Naive B cell (primary cell): Measurements from ENCODE around the gene NPPA. TPM values are rescaled to one million over a fixed set of nuclear protein-coding genes. Genes with fewer than 3 reads are reported as not detected.

Source experiments
- ATAC-seq, 2 donors: fragments of 150-1000 bp; cut with Tn5 transposase; 2 replicates each; pipeline ENCODE4 v1.10.0; 2021; ENCODE audit warnings: low read depth in 2 of 2, mild to moderate bottlenecking in 2 of 2, moderate library complexity in 2 of 2
- DNase-seq: peaks from one replicate; pipeline ENCODE4 v3.0.0; 2022
- H3K27ac Mint-ChIP-seq, 6 donors: one replicate each; pipeline ENCODE4 v1.8.0; 2020 to 2022; ENCODE audit warnings: mild to moderate bottlenecking in 6 of 6, mixed read lengths in 6 of 6, moderate library complexity in 5 of 6, inconsistent platforms in 2 of 6
- H3K27me3 Mint-ChIP-seq, 3 donors: one replicate each; pipeline ENCODE4 v1.8.0; 2021 to 2022; ENCODE audit warnings: mixed read lengths in 3 of 3, mild to moderate bottlenecking in 1 of 3
- H3K36me3 Mint-ChIP-seq, 2 donors: one replicate each; pipeline ENCODE4 v1.8.0; 2020 to 2022; ENCODE audit warnings: mixed read lengths in 2 of 2, inconsistent platforms in 1 of 2, mild to moderate bottlenecking in 1 of 2
- H3K4me1 Mint-ChIP-seq, 3 donors: one replicate each; pipeline ENCODE4 v1.8.0; 2020 to 2022; ENCODE audit warnings: mixed read lengths in 3 of 3, inconsistent platforms in 1 of 3, mild to moderate bottlenecking in 1 of 3, moderate library complexity in 1 of 3
- H3K4me3 Mint-ChIP-seq, 8 donors: one replicate each; pipeline ENCODE4 v1.8.0; 2020 to 2022; ENCODE audit warnings: mild to moderate bottlenecking in 8 of 8, mixed read lengths in 8 of 8, moderate library complexity in 8 of 8, inconsistent platforms in 2 of 8
- H3K9me3 Mint-ChIP-seq, 7 donors: one replicate each; pipeline ENCODE4 v1.8.0; 2020 to 2022; ENCODE audit warnings: mixed read lengths in 7 of 7, mild to moderate bottlenecking in 5 of 7, inconsistent platforms in 2 of 7, moderate library complexity in 1 of 7
- polyA plus RNA-seq, 6 donors: library from polyadenylated mRNA; unstranded; fragments of 300-500 nt; fragmentation: Illumina TruSeq; gene quantifications; one replicate each; pipeline ENCODE4 v1.2.3, GENCODE V29; 2021; ENCODE audit warnings: low read depth in 6 of 6

Gene NPPA
- polyA plus RNA-seq, 6 donors from 2014 or later, result not detected

- Mint-ChIP-seq H3K27ac (no peak overlapping the region), H3K36me3 (no peaks in the 10 kb centered on the region), H3K9me3 (peaks cover 0 to 1% (median 0%) of the 10 kb centered on the region in 7 donors), H3K4me1 (no peaks in the 10 kb centered on the region), H3K4me3 (no peak overlapping the region), H3K27me3 (peaks cover 14 to 44% (median 23%) of the 10 kb centered on the region in 3 donors)
- ATAC-seq, result no peak
- no peak for DNase-seq
Measured at GRCh38 chr1:11868331-11868980, 20.9 kb upstream of the NPPA start.

GRCh38 chr1:11862890-11863289 is 15.3 kb upstream of the NPPA start:
- Mint-ChIP-seq H3K36me3 (no peaks in the 10 kb centered on the region), H3K27me3 (peaks cover 40 to 64% (median 41%) of the 10 kb centered on the region in 3 donors), H3K27ac (no peak overlapping the region)

GRCh38 chr1:11860587-11860986 is 13.0 kb upstream of the NPPA start:
- peaks cover 44 to 70% (median 47%) of the 10 kb centered on the region in 3 donors for H3K27me3 Mint-ChIP-seq

More at GRCh38 chr1:11862890-11863289, 15.3 kb upstream of the NPPA start:
- no peak for ATAC-seq
- peaks cover 0 to 4% (median 0%) of the 10 kb centered on the region in 7 donors for H3K9me3 Mint-ChIP-seq
- no peaks in the 10 kb centered on the region for H3K4me1 Mint-ChIP-seq
- no peak for DNase-seq
- H3K4me3 Mint-ChIP-seq, result no peak overlapping the region

GRCh38 chr1:11860083-11860482 is 12.5 kb upstream of the NPPA start:
- H3K4me3 Mint-ChIP-seq, result no peak overlapping the region
- ATAC-seq (no peak), DNase-seq (no peak)
- peaks cover 0 to 4% (median 0%) of the 10 kb centered on the region in 7 donors for H3K9me3 Mint-ChIP-seq
- H3K27ac Mint-ChIP-seq, result no peak overlapping the region
- H3K27me3 Mint-ChIP-seq, result peaks cover 44 to 65% (median 47%) of the 10 kb centered on the region in 3 donors
- no peaks in the 10 kb centered on the region for H3K4me1 Mint-ChIP-seq
- H3K36me3 Mint-ChIP-seq, result no peaks in the 10 kb centered on the region

More at GRCh38 chr1:11860587-11860986, 13.0 kb upstream of the NPPA start:
- Mint-ChIP-seq H3K36me3 (no peaks in the 10 kb centered on the region), H3K4me1 (no peaks in the 10 kb centered on the region), H3K9me3 (peaks cover 0 to 4% (median 0%) of the 10 kb centered on the region in 7 donors), H3K4me3 (no peak overlapping the region), H3K27ac (peak overlapping the region in 1 of 6 donors; percentile 80)
- DNase-seq, result no peak
- ATAC-seq, result no peak

- Mint-ChIP-seq H3K4me3 (peak overlapping the region in 1 of 8 donors; percentile 47), H3K36me3 (no peaks in the 10 kb centered on the region), H3K27ac (peak overlapping the region in 1 of 6 donors; percentile 26), H3K9me3 (peaks cover 0 to 4% (median 0%) of the 10 kb centered on the region in 7 donors), H3K4me1 (no peaks in the 10 kb centered on the region), H3K27me3 (peaks cover 44 to 59% (median 47%) of the 10 kb centered on the region in 3 donors)
- ATAC-seq (peak; percentile 90 to 91), DNase-seq (peak; percentile 67)
Measured at GRCh38 chr1:11858968-11859871, 11.6 kb upstream of the NPPA start.

- no peaks in the 10 kb centered on the region for H3K36me3 Mint-ChIP-seq
- no peaks in the 10 kb centered on the region for H3K4me1 Mint-ChIP-seq
- peak within 1 kb of the TSS in 1 of 8 donors; percentile 47 for H3K4me3 Mint-ChIP-seq
- peaks cover 0 to 4% (median 0%) of the 10 kb centered on the region in 7 donors for H3K9me3 Mint-ChIP-seq
- no peak for ATAC-seq
- peak within 1 kb of the TSS in 1 of 6 donors; percentile 26 for H3K27ac Mint-ChIP-seq
- peaks cover 40 to 55% (median 47%) of the 10 kb centered on the region in 3 donors for H3K27me3 Mint-ChIP-seq
- no peak for DNase-seq
Measured at GRCh38 chr1:11858613-11858967, 11.0 kb upstream of the NPPA start, which contains the start of gene NPPB. Gene NPPB (minus strand): TSS chr1:11858945. CDS start chr1:11858833, 112 bp downstream.

GRCh38 chr1:11858158-11858557 is 10.6 kb upstream of the NPPA start:
- Mint-ChIP-seq H3K27me3 (peaks cover 36 to 55% (median 47%) of the 10 kb centered on the region in 3 donors), H3K27ac (no peak overlapping the region), H3K4me3 (no peak overlapping the region)

GRCh38 chr1:11857164-11857851 is 9.7 kb upstream of the NPPA start:
- ATAC-seq (peak in 1 of 2 donors; percentile 36), DNase-seq (no peak)
- Mint-ChIP-seq H3K4me1 (no peaks in the 10 kb centered on the region), H3K4me3 (no peak overlapping the region), H3K27ac (no peak overlapping the region), H3K27me3 (peaks cover 32 to 49% (median 41%) of the 10 kb centered on the region in 3 donors), H3K9me3 (peaks cover 0 to 4% (median 0%) of the 10 kb centered on the region in 7 donors), H3K36me3 (no peaks in the 10 kb centered on the region)

More at GRCh38 chr1:11858158-11858557, 10.6 kb upstream of the NPPA start:
- H3K4me1 Mint-ChIP-seq, result no peaks in the 10 kb centered on the region
- peaks cover 0 to 4% (median 0%) of the 10 kb centered on the region in 7 donors for H3K9me3 Mint-ChIP-seq
- ATAC-seq, result no peak
- H3K36me3 Mint-ChIP-seq, result no peaks in the 10 kb centered on the region
- no peak for DNase-seq

- Mint-ChIP-seq H3K4me3 (no peak overlapping the region), H3K27me3 (peaks cover 26 to 44% (median 35%) of the 10 kb centered on the region in 3 donors), H3K9me3 (peaks cover 0 to 3% (median 0%) of the 10 kb centered on the region in 7 donors), H3K27ac (no peak overlapping the region), H3K36me3 (no peaks in the 10 kb centered on the region), H3K4me1 (no peaks in the 10 kb centered on the region)
- no peak for ATAC-seq
- no peak for DNase-seq
Measured at GRCh38 chr1:11856698-11857097, 9.1 kb upstream of the NPPA start.

GRCh38 chr1:11855430-11855829 is 7.8 kb upstream of the NPPA start:
- Mint-ChIP-seq H3K27ac (no peak overlapping the region), H3K4me3 (no peak overlapping the region), H3K27me3 (peaks cover 15 to 32% (median 22%) of the 10 kb centered on the region in 3 donors), H3K9me3 (no peaks in the 10 kb centered on the region), H3K36me3 (no peaks in the 10 kb centered on the region), H3K4me1 (peaks cover 0 to 2% (median 0%) of the 10 kb centered on the region in 3 donors)
- no peak for DNase-seq
- no peak for ATAC-seq

- Mint-ChIP-seq H3K27me3 (peaks cover 8 to 23% (median 13%) of the 10 kb centered on the region in 3 donors), H3K9me3 (no peaks in the 10 kb centered on the region), H3K36me3 (no peaks in the 10 kb centered on the region), H3K27ac (no peak overlapping the region), H3K4me3 (no peak overlapping the region), H3K4me1 (peaks cover 0 to 2% (median 0%) of the 10 kb centered on the region in 3 donors)
- ATAC-seq, result no peak
- no peak for DNase-seq
Measured at GRCh38 chr1:11854519-11854918, 6.9 kb upstream of the NPPA start.

- ATAC-seq (no peak), DNase-seq (no peak)
- Mint-ChIP-seq H3K9me3 (no peaks in the 10 kb centered on the region), H3K4me3 (no peak overlapping the region), H3K27me3 (no peaks in the 10 kb centered on the region), H3K36me3 (no peaks in the 10 kb centered on the region), H3K27ac (peak overlapping the region in 1 of 6 donors; percentile 51), H3K4me1 (peaks cover 0 to 9% (median 0%) of the 10 kb centered on the region in 3 donors)
Measured at GRCh38 chr1:11851180-11851579, 3.6 kb upstream of the NPPA start.

GRCh38 chr1:11850156-11850555 is 2.6 kb upstream of the NPPA start:
- no peaks in the 10 kb centered on the region for H3K27me3 Mint-ChIP-seq
- H3K9me3 Mint-ChIP-seq, result no peaks in the 10 kb centered on the region
- peaks cover 0 to 9% (median 0%) of the 10 kb centered on the region in 3 donors for H3K4me1 Mint-ChIP-seq
- no peak overlapping the region for H3K4me3 Mint-ChIP-seq
- DNase-seq (no peak), ATAC-seq (no peak)
- peaks cover 0 to 5% of the 10 kb centered on the region in 2 donors for H3K36me3 Mint-ChIP-seq
- H3K27ac Mint-ChIP-seq, result peak overlapping the region in 1 of 6 donors; percentile 38
